LHCN-M2 (cell line): ENCODE measurements around the gene USB1. TPM values are rescaled to one million over a fixed set of nuclear protein-coding genes. Genes with fewer than 3 reads are reported as not detected.

ENCODE experiments used
- DNase-seq: peaks from one replicate; pipeline ENCODE4 v3.0.0-alpha.2; 2012; ENCODE audit warnings: low read depth
- total RNA-seq: library from RNA; depleted of rRNA; stranded (reverse); fragments of >200 nt; gene quantifications from 2 replicates; pipeline ENCODE4 v1.2.3, GENCODE V29; 2014

Gene USB1
- total RNA-seq, 1 experiment from 2014 or later, result 24.5 TPM

GRCh38 chr16:58031016-58031800 lies 30.0 kb downstream of the USB1 start:
- DNase-seq, result no peak

DNA sequence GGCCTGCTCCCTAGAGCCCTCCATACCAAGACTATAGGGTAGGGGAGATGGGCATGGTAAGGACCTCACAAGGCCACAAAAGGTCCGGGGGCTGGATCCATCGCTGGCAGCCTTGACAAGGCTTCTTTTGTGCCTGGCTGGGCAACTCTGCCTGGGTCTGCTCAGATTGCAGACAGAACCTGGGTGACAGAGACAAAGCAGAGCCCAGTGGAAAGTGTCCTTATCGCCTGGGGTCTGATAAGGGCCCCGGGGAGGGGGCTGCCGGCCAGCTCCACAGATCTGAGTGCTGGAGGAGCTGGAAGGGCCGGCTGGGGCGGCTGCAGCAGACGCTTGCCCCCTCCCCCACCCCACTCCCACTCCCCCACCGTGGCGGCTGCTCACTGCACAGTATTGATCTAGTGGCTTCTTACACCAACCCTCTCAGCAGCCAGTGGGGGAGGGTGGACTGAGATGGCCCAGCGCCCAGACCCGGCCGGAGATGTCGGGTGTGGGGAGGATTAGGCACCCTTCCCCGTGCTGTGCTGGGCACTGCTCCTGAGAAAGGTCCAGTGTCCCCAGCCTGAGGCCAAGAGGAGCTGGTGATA lies 31.6 kb downstream of the USB1 start:
- DNase-seq, result no peak

DNA sequence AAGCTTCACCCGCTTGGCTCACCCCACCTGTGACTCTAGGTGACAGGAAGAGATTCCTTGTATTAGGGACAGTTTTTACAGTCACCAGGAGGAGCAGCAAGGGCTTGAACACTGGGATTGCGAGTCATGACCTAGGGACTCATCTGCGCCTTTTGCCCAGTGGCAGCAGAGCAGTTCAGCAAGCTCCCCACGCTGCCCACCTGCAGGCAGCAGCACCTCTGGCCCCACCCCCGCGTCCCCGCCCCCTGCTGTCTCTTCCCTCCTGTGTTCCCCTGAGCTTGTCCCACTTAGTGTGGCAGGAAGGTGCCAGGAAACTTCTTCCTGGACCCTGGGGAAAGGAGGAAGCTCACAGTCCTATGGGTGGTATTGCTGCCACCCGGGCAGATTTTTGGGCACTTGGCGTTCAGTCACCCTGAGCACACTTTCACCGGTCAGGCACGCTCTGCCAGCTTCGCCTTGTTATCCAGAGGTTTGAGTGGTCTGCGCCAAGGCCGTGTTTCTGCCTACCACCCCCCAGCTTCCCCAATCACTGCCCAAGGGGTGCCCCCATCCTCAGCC lies 33.0 kb downstream of the USB1 start:
- no peak for DNase-seq

- DNase-seq, result no peak
Observed at GRCh38 chr16:58034774-58035173, 33.6 kb downstream of the USB1 start.

DNA sequence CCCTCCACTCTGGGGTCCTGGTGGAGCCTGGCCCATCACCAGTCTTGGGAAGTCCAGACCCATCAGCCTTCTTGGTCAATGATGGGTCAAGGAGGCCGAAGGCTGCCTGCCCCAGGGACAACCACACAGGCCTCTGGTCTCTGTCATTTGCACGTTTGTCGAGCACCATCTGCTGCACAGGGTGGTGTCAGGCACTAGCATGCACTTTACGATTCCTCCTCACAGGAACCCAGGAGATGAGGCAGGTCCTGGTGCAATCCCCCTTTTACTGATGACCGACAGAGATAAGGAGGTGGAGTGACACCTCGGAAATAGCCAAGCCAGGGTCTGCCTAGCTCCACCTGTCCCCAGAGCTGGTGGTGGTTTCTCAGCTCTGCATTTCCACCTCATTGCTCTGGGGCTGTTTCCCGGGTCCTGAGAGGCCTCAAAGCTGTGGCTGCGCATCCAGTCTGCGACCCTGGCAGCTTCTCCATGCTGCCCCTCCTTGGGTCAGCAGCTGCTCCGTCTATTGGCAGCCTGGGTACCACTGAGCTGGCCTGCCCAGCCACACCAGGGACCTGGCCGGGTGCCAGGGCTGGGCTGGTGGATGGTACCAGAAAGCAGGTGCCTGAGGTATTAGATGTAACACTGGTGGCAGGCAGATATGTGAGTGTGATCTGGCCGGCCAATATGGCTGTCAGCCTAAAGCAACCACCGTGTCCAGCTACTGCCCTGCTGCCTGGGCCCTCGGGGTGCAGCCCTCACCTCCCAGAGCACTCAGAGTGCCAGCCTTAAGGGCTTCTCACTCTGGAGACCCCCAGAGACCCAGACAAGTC lies 34.4 kb downstream of the USB1 start:
- DNase-seq, result no peak

DNA sequence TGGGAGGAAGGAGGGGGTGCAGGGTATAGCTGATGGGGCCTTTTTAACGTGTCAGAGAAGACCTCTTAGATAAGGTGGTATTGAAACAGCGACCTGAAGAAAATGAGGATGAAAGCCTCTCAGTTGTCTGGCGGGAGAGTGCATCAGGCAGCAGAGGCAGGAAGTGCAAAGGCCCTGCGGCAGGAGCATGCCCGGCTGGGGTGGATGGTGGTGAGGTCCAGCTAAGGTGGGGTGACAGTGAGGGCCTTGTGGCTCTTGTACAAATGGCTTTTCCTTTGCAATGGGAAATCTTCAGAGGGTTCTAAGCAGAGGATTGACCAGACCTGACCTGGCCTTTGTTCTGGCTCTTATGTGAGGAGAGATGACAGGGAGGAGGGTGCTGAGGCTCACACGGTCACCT lies 35.7 kb downstream of the USB1 start:
- no peak for DNase-seq

DNA sequence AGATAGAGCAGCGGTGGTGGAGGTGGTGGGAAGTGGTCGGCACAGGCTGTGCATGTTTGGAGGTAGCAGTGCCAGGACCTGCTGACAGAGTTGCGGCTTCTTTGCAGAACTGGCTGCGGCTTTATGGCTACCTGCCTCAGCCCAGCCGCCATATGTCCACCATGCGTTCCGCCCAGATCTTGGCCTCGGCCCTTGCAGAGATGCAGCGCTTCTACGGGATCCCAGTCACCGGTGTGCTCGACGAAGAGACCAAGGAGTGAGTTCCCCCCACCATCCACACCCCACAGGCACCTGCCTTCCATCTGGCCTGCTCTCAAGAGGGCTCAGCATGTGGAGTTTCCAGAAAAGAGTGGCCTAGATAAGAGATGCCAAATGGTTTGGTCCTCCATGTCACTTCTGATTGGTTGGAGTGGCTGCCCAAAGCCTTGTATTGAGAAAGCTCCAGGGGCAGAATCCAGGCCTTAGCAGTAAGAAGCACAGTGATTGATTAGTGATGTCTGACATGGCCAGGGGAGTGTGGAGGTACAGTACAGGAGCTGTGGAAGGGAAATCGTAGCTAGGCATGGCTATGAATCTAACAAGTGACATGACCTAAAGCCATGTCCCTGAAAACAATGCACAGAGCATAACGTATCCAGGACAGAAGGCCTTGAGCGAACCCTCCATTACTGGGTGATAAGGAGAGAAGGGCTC lies 36.3 kb downstream of the USB1 start:
- no peak for DNase-seq

DNA sequence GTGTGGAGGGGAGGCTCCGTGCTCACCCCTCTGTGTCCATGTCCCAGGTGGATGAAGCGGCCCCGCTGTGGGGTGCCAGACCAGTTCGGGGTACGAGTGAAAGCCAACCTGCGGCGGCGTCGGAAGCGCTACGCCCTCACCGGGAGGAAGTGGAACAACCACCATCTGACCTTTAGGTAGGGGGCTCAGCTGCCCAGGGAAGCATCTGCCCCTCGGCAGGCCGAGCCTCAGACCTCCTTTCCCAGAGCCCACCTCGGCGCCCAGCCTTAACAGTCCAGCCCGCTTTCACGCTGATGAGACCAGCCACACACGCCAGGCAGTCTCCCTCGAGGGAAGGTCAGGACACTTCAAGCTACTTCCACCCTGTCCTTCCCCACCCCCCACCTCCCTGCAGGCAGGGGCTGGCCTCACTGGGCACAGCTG lies 37.0 kb downstream of the USB1 start:
- no peak for DNase-seq

- DNase-seq, result no peak
Observed at GRCh38 chr16:58039829-58040495, 38.8 kb downstream of the USB1 start.

- no peak for DNase-seq
Observed at GRCh38 chr16:58040496-58040846, 39.3 kb downstream of the USB1 start.

DNA sequence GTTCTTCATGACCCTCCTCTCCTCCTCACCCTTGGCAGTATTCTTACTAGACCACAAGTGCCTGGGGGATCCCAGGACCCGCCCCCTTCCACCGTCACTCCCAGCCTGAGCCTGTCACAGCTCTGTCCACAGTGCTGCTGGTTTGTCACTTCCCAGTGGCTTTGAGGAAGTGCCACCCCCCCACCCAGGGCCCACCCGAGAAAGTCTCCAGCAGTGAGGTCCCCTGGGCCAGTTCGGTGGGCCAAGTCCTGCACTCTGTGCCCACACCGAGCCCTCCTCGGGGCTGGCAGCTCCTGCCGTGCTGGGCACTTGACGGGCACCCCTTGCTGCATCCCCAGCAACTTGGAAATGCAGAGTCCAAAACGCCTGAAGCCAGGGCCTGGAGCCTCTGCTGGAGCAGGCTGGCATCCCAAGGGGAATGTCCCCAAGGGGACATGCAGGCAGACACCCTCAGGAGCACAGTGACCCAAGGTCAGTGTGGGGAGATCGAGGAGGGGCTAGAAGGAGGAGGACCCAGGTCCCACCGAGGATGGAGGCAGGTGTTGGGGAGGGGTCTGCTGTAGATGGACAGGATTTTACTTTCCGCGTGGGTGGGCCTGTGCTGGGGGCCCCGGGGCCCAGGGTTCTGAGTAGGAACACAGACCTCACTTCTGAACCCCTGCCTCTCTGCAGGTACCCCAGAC lies 39.9 kb downstream of the USB1 start:
- DNase-seq, result no peak

- DNase-seq, result no peak
Observed at GRCh38 chr16:58041628-58041955, 40.4 kb downstream of the USB1 start.

- DNase-seq, result no peak
Observed at GRCh38 chr16:58042001-58042885, 41.0 kb downstream of the USB1 start.

- no peak for DNase-seq
Observed at GRCh38 chr16:58042886-58043515, 41.8 kb downstream of the USB1 start.

DNA sequence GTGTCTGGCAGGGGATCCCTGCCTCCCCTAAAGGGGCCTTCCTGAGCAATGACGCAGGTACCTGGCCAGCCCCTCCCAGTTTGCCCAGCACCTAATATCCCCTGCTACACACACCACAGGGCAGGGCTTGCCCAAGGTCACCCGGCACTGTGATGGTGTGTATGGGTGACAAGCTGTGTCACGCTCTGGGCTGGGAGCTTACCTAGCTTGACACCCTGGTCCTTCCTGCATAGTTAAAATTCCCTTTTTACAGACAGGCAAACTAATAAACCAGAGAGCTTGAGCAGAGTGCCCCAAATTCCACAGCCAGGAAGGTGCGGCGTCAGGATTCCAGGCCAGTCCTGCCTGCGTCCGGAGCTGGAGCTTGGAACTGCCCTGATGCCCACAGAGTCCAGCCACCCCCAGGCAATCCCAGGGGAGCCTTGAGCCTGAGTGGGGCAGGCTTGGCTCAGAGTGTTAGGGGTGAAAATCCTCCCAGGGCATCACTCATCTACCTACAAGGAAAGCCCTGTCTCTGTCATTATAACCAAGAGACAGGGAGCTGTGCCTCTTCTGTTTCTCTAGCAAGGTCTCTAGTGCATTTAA lies 42.5 kb downstream of the USB1 start:
- DNase-seq, result no peak

- no peak for DNase-seq
Observed at GRCh38 chr16:58044266-58045019, 43.2 kb downstream of the USB1 start.

DNA sequence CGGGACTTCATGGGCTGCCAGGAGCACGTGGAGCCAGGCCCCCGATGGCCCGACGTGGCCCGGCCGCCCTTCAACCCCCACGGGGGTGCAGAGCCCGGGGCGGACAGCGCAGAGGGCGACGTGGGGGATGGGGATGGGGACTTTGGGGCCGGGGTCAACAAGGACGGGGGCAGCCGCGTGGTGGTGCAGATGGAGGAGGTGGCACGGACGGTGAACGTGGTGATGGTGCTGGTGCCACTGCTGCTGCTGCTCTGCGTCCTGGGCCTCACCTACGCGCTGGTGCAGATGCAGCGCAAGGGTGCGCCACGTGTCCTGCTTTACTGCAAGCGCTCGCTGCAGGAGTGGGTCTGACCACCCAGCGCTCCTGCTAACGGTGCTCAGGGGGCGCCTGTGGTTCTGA lies 43.9 kb downstream of the USB1 start:
- DNase-seq, result no peak
